ENCODE data around the gene VAV1.

Gene VAV1

GRCh38 chr19:6767357-6768235 is 4.9 kb upstream of the VAV1 start, which contains the start of gene SH2D3A (continued):
- TF ChIP-seq KLF17 (tag by site-specific recombination; IDR thresholded peaks at IDR 0.05) (0 out of 2 replicates have a peak, but pooled peaks have one; percentile 44), ZEB2 (tag by site-specific recombination; IDR thresholded peaks at IDR 0.05) (peak; percentile 74), KLF10 (tag by site-specific recombination; IDR thresholded peaks at IDR 0.05) (0 out of 2 replicates have a peak, but pooled peaks have one; percentile 11), HIC1 (tag by site-specific recombination; IDR thresholded peaks at IDR 0.05) (0 out of 2 replicates have a peak, but pooled peaks have one; percentile 18), ZNF629 (tag by site-specific recombination; IDR thresholded peaks at IDR 0.05) (peak; percentile 55), OVOL3 (tag by site-specific recombination; IDR thresholded peaks at IDR 0.05) (no peak), KLF1 (tag by site-specific recombination; IDR thresholded peaks at IDR 0.05) (peak; percentile 95), ZNF785 (tag by site-specific recombination; IDR thresholded peaks at IDR 0.05) (no peak), SP2 (tag by site-specific recombination; IDR thresholded peaks at IDR 0.05) (peak; percentile 93), PRDM10 (tag by site-specific recombination; IDR thresholded peaks at IDR 0.05) (peak; percentile 73), ZFHX2 (tag by site-specific recombination; conservative IDR thresholded peaks at IDR 0.05) (peak; percentile 76), GLIS2 (tag by site-specific recombination; IDR thresholded peaks at IDR 0.05) (peak; percentile 63), ZNF202 (tag by site-specific recombination; IDR thresholded peaks at IDR 0.05; ENCODE audit: borderline replicate concordance) (no peak), ZNF335 (tag by site-specific recombination; conservative IDR thresholded peaks at IDR 0.05) (peak; percentile 60; the same call in 1 of the 2 replicates), ZNF561 (tag by site-specific recombination; IDR thresholded peaks at IDR 0.05; ENCODE audit: borderline replicate concordance) (0 out of 2 replicates have a peak, but pooled peaks have one; percentile 3), ZBTB48 (tag by site-specific recombination; IDR thresholded peaks at IDR 0.05) (0 out of 2 replicates have a peak, but pooled peaks have one; percentile 27), ZFP3 (tag by site-specific recombination; IDR thresholded peaks at IDR 0.05; ENCODE audit: low read depth) (no peak), SP3 (tag by site-specific recombination; IDR thresholded peaks at IDR 0.05) (peak; percentile 100), KLF9 (tag by site-specific recombination; IDR thresholded peaks at IDR 0.05; ENCODE audit: low read depth) (peak; percentile 99)

Data from HEK293 (cell line).